ENCODE measurements around the gene PLIN1.

PLIN1 gene

DNA sequence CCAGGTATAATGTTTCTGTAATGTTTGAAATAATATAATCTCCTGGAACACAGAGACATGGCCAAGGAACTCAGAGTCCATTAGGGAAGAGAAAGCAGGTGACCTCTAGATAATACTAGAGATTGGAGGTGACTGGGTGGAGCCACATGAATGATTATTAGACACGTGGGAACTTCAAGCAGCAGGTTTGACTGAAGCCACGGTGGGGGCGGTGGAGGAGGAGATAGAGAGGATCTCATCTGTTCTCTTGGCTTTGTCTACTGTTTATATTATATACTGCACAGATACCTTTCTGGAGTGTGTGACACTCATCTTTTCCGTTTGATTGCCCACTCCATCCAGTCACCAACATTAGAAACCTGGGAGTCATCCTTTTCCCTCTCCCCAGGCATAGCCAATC is 57.6 kb downstream of the PLIN1 start:
- DNase-seq = no peak

DNA sequence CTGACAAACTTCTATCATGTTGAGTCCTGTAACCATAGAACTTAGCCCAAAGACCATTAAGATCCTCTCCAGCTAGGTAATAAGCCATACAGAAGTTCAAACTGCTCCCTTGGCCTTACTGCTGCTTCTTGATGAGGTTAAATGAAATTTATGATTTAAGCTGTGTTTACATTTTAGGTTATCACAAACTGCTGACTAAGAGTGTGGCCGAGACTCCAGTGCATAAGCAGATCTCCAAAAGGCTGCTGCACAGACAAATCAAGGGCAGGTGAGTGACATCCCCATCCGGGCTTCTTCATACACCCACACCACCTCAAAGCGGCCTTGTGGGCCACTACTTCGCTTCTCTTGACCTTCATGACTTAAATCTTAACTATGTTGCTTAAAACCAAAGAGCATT is 62.9 kb downstream of the PLIN1 start:
- DNase-seq = no peak

DNA sequence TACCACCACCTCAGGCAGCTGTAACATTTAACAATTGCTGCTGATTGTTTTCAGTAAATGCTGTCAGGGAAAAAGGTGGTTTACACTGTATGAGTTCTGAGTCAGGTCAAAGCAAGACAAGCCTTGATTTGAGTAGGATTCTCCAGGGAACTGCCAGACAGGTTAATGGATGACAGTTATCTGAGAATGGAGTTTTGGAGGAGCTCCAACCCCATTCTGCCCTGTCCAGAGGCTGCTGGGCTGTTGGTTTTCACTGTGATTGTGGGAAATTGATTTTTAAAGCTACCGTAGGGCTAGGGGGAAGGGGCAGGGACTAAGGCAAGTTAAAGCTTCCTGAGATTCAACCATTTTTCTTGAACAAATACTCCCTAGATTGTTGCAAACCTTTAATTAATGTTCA is 64.0 kb downstream of the PLIN1 start:
- no peak for DNase-seq

Measured in activated CD4-positive, alpha-beta T cell treated with anti-CD3 and anti-CD28 coated beads for 48 hours (primary cell).